ENCODE results near the gene DCAF5. TPM values are rescaled to one million over a fixed set of nuclear protein-coding genes. Genes with fewer than 3 reads are reported as not detected.
"Not testable (repeated sequence)": the region's sequence is repeated elsewhere in the genome, so short reads cannot be mapped to it uniquely, and the experiment has no call there.

DCAF5 gene
- total and polyA plus RNA-seq, 9 donors, result 24.9 to 50.1 (median 42.4) TPM

GRCh38 chr14:69027242-69027913 is 125.5 kb downstream of the DCAF5 start:
- no peak for TF ChIP-seq POLR2A (IDR thresholded peaks at IDR 0.05)
- no peak for TF ChIP-seq EP300 (IDR thresholded peaks at IDR 0.05)
- TF ChIP-seq CTCF (IDR thresholded peaks at IDR 0.05), result no peak
- WGBS, 3 donors, result 27 to 52% (median 28%) methylated on average over 1 of the region's 1 CpG
- H3K36me3 ChIP-seq, result no peaks in the 10 kb centered on the region
- no peak overlapping the region for H3K4me3 ChIP-seq
- no peaks in the 10 kb centered on the region for H3K9me3 ChIP-seq
- no peaks in the 10 kb centered on the region for H3K4me1 ChIP-seq (ENCODE audit: insufficient read depth)
- no peak for DNase-seq
- no peaks in the 10 kb centered on the region for H3K27me3 ChIP-seq
- intact Hi-C loops (cut with DNase I), result no loop called here
- no peak overlapping the region for H3K27ac ChIP-seq

DNA sequence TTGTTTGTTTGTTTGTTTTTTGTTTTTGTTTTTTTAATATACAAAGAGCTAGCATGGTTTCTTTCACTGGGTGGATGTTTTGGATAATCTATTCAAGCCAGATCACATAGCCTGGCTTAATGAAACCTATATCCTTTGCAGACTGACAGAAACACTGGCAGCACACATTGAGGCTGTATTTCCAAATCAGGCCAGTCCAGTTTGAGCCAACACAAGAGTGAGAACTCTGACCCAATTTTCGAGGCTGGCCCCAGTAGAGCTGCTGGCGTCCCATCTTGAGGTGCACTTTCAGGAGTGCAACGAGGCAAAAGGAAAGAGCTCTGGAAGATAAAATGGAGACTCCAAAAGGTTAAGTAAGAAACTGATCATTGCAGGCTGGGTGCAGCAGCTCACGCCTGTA is 129.9 kb downstream of the DCAF5 start:
- Histone ChIP-seq H3K9me3 (no peaks in the 10 kb centered on the region), H3K36me3 (no peaks in the 10 kb centered on the region), H3K4me1 (ENCODE audit: insufficient read depth) (no peaks in the 10 kb centered on the region), H3K27me3 (no peaks in the 10 kb centered on the region), H3K27ac (no peak overlapping the region), H3K4me3 (no peak overlapping the region)
- TF ChIP-seq CTCF (IDR thresholded peaks at IDR 0.05) (no peak), EP300 (IDR thresholded peaks at IDR 0.05) (no peak), POLR2A (IDR thresholded peaks at IDR 0.05) (no peak)
- intact Hi-C loops (cut with DNase I), result no loop called here
- DNase-seq, result no peak
- 85 to 90% (median 87%) methylated on average over 4 of the region's 4 CpGs for WGBS, 3 donors

GRCh38 chr14:69022093-69022492 is 130.8 kb downstream of the DCAF5 start:
- H3K9me3 ChIP-seq; intact Hi-C loops (cut with DNase I); H3K27ac ChIP-seq; DNase-seq; H3K36me3 ChIP-seq; H3K4me1 ChIP-seq (ENCODE audit: insufficient read depth); H3K4me3 ChIP-seq; H3K27me3 ChIP-seq: not testable (repeated sequence)
- WGBS, 3 donors, result 87 to 93% (median 92%) methylated on average over 8 of the region's 8 CpGs

- 71 to 80% (median 75%) methylated on average over 4 of the region's 4 CpGs for WGBS, 3 donors
- no peaks in the 10 kb centered on the region for H3K9me3 ChIP-seq
- no peak overlapping the region for H3K4me3 ChIP-seq
- no peak for TF ChIP-seq POLR2A (IDR thresholded peaks at IDR 0.05)
- TF ChIP-seq EP300 (IDR thresholded peaks at IDR 0.05), result no peak
- TF ChIP-seq CTCF (IDR thresholded peaks at IDR 0.05), result no peak
- H3K36me3 ChIP-seq, result no peaks in the 10 kb centered on the region
- H3K27me3 ChIP-seq, result no peaks in the 10 kb centered on the region
- DNase-seq, result no peak
- intact Hi-C loops (cut with DNase I), result no loop called here
- H3K4me1 ChIP-seq (ENCODE audit: insufficient read depth), result no peaks in the 10 kb centered on the region
- H3K27ac ChIP-seq, result no peak overlapping the region
Measured at GRCh38 chr14:69017706-69018105, 135.2 kb downstream of the DCAF5 start.

DNA sequence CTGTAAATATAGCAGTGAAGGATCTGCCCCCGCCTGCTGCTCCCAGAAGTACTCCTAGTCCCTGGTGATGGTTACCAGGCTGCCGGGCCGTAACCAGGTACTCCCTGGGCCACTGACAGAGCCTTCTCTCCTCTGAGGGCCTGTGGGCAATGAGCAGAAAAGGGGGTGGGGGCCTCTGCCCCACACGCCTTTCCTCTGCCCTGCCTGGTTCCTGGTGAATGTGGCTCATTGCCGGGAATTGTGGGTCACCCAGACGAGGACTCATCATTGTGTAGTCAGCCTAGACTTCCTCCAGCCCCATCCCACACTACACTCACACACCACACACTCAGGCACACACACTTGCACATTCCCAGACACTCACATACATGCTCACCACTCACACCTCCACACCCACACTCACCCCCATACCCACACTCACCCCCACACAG is 138.1 kb downstream of the DCAF5 start:
- H3K36me3 ChIP-seq, result no peaks in the 10 kb centered on the region
- intact Hi-C loops (cut with DNase I), result no loop called here
- H3K27ac ChIP-seq, result no peak overlapping the region
- no peak for TF ChIP-seq CTCF (IDR thresholded peaks at IDR 0.05)
- no peak for TF ChIP-seq EP300 (IDR thresholded peaks at IDR 0.05)
- TF ChIP-seq POLR2A (IDR thresholded peaks at IDR 0.05), result no peak
- WGBS, 3 donors, result 83 to 91% (median 88%) methylated on average over 6 of the region's 6 CpGs
- H3K4me1 ChIP-seq (ENCODE audit: insufficient read depth), result no peaks in the 10 kb centered on the region
- H3K27me3 ChIP-seq, result no peaks in the 10 kb centered on the region
- DNase-seq, result no peak
- H3K9me3 ChIP-seq, result no peaks in the 10 kb centered on the region
- no peak overlapping the region for H3K4me3 ChIP-seq

Measured in ovary (tissue), 9 donors.